ENCODE data around the gene PTPRD.

Gene PTPRD

GRCh38 chr9:8297047-8297446 is 2315.8 kb downstream of the PTPRD start:
- no peaks in the 10 kb centered on the region for H3K4me1 ChIP-seq (ENCODE audit: control insufficient read depth, insufficient read depth, low read length)
- ChIA-PET POLR2A (no interaction called here), CTCF (no interaction called here)
- no peak overlapping the region for H3K27ac ChIP-seq (ENCODE audit: extremely low read depth, low read depth, low read length)
- no peak overlapping the region for H3K4me3 ChIP-seq (ENCODE audit: low read depth, low read length)
- no peaks in the 10 kb centered on the region for H3K36me3 ChIP-seq (ENCODE audit: control insufficient read depth in 2 of 2, insufficient read depth in 1 of 2, low read length in 2 of 2)
- TF ChIP-seq MZF1 (tag by site-specific recombination; IDR thresholded peaks at IDR 0.05; ENCODE audit: borderline replicate concordance) (no peak), ZNF707 (tag by site-specific recombination; IDR thresholded peaks at IDR 0.05) (no peak), ZNF184 (tag by site-specific recombination; IDR thresholded peaks at IDR 0.05) (no peak), ZNF837 (tag by site-specific recombination; IDR thresholded peaks at IDR 0.05) (no peak), ZNF10 (tag by site-specific recombination; IDR thresholded peaks at IDR 0.05) (no peak)
- no peaks in the 10 kb centered on the region for H3K9me3 ChIP-seq (ENCODE audit: control insufficient read depth, insufficient read depth, low read depth, low read length)

- Histone ChIP-seq H3K27ac (ENCODE audit: extremely low read depth, low read depth, low read length) (no peak overlapping the region), H3K4me3 (ENCODE audit: low read depth, low read length) (no peak overlapping the region), H3K4me1 (ENCODE audit: control insufficient read depth, insufficient read depth, low read length) (no peaks in the 10 kb centered on the region), H3K36me3 (ENCODE audit: control insufficient read depth in 2 of 2, insufficient read depth in 1 of 2, low read length in 2 of 2) (no peaks in the 10 kb centered on the region), H3K9me3 (ENCODE audit: control insufficient read depth, insufficient read depth, low read depth, low read length) (no peaks in the 10 kb centered on the region)
- ChIA-PET POLR2A (no interaction called here), CTCF (no interaction called here)
- TF ChIP-seq ZNF596 (tag by site-specific recombination; IDR thresholded peaks at IDR 0.05), result no peak
- no peak for TF ChIP-seq ZNF10 (tag by site-specific recombination; IDR thresholded peaks at IDR 0.05)
- no peak for TF ChIP-seq ZNF350 (tag by site-specific recombination; IDR thresholded peaks at IDR 0.05)
- TF ChIP-seq ZNF704 (tag by site-specific recombination; IDR thresholded peaks at IDR 0.05), result no peak
- TF ChIP-seq ZIC2 (tag by site-specific recombination; IDR thresholded peaks at IDR 0.05), result no peak
- TF ChIP-seq ZNF280C (tag by site-specific recombination; IDR thresholded peaks at IDR 0.05), result no peak
- no peak for TF ChIP-seq ZNF146 (tag by site-specific recombination; IDR thresholded peaks at IDR 0.05)
- TF ChIP-seq ZNF843 (tag by site-specific recombination; IDR thresholded peaks at IDR 0.05), result no peak
- TF ChIP-seq ZNF157 (tag by site-specific recombination; IDR thresholded peaks at IDR 0.05), result no peak
- no peak for TF ChIP-seq ZNF626 (tag by site-specific recombination; IDR thresholded peaks at IDR 0.05)
- no peak for TF ChIP-seq ZBTB20 (tag by site-specific recombination; IDR thresholded peaks at IDR 0.05)
- TF ChIP-seq ZNF423 (tag by site-specific recombination; IDR thresholded peaks at IDR 0.05), result no peak
- no peak for TF ChIP-seq KLF9 (tag by site-specific recombination; IDR thresholded peaks at IDR 0.05; ENCODE audit: low read depth)
- no peak for TF ChIP-seq ZNF548 (tag by site-specific recombination; IDR thresholded peaks at IDR 0.05)
- no peak for TF ChIP-seq ZNF19 (tag by site-specific recombination; IDR thresholded peaks at IDR 0.05; ENCODE audit: low read depth)
- TF ChIP-seq HIC1 (tag by site-specific recombination; IDR thresholded peaks at IDR 0.05), result no peak
- no peak for TF ChIP-seq ZNF785 (tag by site-specific recombination; IDR thresholded peaks at IDR 0.05)
- TF ChIP-seq ZNF544 (tag by site-specific recombination; IDR thresholded peaks at IDR 0.05), result no peak
- TF ChIP-seq ZBTB7A (tag by site-specific recombination; IDR thresholded peaks at IDR 0.05; ENCODE audit: low read depth), result no peak
Observed at GRCh38 chr9:8292657-8293056, 2320.1 kb downstream of the PTPRD start.
